GM12878 (cell line): ENCODE results near the gene RAF1. TPM values are rescaled to one million over a fixed set of nuclear protein-coding genes. Genes with fewer than 3 reads are reported as not detected.

Source experiments
- ATAC-seq: fragments of 200-7000 bp; cut with Tn5 transposase; 3 replicates; pipeline ENCODE4 v1.9.1; 2020; ENCODE audit warnings: mild to moderate bottlenecking, moderate library complexity
- BruUV-seq: library from RNA; stranded (reverse); fragments of 400-500 nt; replicated peaks from 2 replicates; lab custom pipeline; 2021; lab: Mats Ljungman, UMichigan
- CTCF ChIA-PET: fragments of 300-600 bp; sonication (Branson Sonifier 250); formaldehyde crosslinking; extraction: SDS; loops from one replicate; lab custom pipeline; 2021; ENCODE audit warnings: inconsistent platforms; lab: Yijun Ruan, JAX
- POLR2A ChIA-PET: fragments of 350-600 bp; formaldehyde crosslinking; extraction: SDS; loops from one replicate; lab custom pipeline; 2021; ENCODE audit warnings: inconsistent platforms; lab: Charles Lee
- RAD21 ChIA-PET: fragments of 300-600 bp; sonication (Branson Sonifier 250); formaldehyde crosslinking; loops from one replicate; lab custom pipeline; 2023; ENCODE audit warnings: antibody characterized with exemption; ENCODE audit not compliant: unreplicated experiment; lab: Charles Lee
- SMC1A ChIA-PET: fragments of 300-600 bp; sonication (Branson Sonifier 250); formaldehyde crosslinking; loops from one replicate; lab custom pipeline; 2023; ENCODE audit not compliant: unreplicated experiment, uncharacterized antibody; lab: Charles Lee
- DNase-seq: peaks from one replicate; pipeline ENCODE4 v3.0.0-alpha.2; 2011; ENCODE audit warnings: low read depth, low spot score
- FAIRE-seq: peaks from 3 replicates; lab custom pipeline; 2011; peaks lifted over from hg19 to GRCh38; lab: Jason Lieb, UNC
- H2AFZ ChIP-seq: 2 replicates; pipeline ENCODE4 v1.6.0; 2011; ENCODE audit warnings: low read depth, low read length, control low read depth; ENCODE audit not compliant: control insufficient read depth
- H3K27ac ChIP-seq: 2 replicates; pipeline ENCODE4 v1.5.1; 2011; ENCODE audit warnings: control low read depth; ENCODE audit not compliant: control insufficient read depth, insufficient read depth
- H3K27me3 ChIP-seq, 2 experiments: replicated peaks in 1 of 2; 2 replicates each; pipeline versions ENCODE4 v1.6.0 to v1.6.1; 2011; ENCODE audit warnings: low read length in 1 of 2; ENCODE audit not compliant: control insufficient read depth in 2 of 2, insufficient read depth in 2 of 2
- H3K36me3 ChIP-seq, 2 experiments: 2 replicates each; pipeline ENCODE4 v1.5.1; 2011; ENCODE audit warnings: low read length in 1 of 2; ENCODE audit not compliant: control insufficient read depth in 2 of 2, insufficient read depth in 2 of 2
- H3K4me1 ChIP-seq: 2 replicates; pipeline ENCODE4 v1.6.1; 2011; ENCODE audit warnings: mild to moderate bottlenecking, low read length, moderate library complexity, mixed read lengths; ENCODE audit not compliant: control insufficient read depth, insufficient read depth
- H3K4me2 ChIP-seq: 2 replicates; pipeline ENCODE4 v1.6.0; 2011; ENCODE audit warnings: control low read depth; ENCODE audit not compliant: control insufficient read depth, insufficient read depth
- H3K4me3 ChIP-seq: fragments of 200-600 bp; sonication (generic); 2 replicates; pipeline ENCODE4 v1.5.1; 2016
- H3K79me2 ChIP-seq: 2 replicates; pipeline ENCODE4 v1.6.0; 2011; ENCODE audit warnings: low read length; ENCODE audit not compliant: control insufficient read depth, insufficient read depth
- H3K9ac ChIP-seq: 2 replicates; pipeline ENCODE4 v1.8.0; 2011; ENCODE audit warnings: low read length, control low read depth, mixed read lengths; ENCODE audit not compliant: control insufficient read depth, insufficient read depth
- H3K9me3 ChIP-seq: replicated peaks from 3 replicates; pipeline ENCODE4 v1.5.1; 2011; ENCODE audit warnings: mild to moderate bottlenecking, low read length; ENCODE audit not compliant: control insufficient read depth, insufficient read depth
- H4K20me1 ChIP-seq: 2 replicates; pipeline ENCODE4 v1.6.0; 2011; ENCODE audit not compliant: control insufficient read depth, insufficient read depth
- BCL11A ChIP-seq: IDR thresholded peaks from 2 replicates; pipeline ENCODE4 v1.6.1; 2011; ENCODE audit warnings: low read depth, low read length
- BMI1 ChIP-seq: fragments of 450-650 bp; IDR thresholded peaks from 2 replicates; pipeline ENCODE4 v1.6.1; 2016; ENCODE audit warnings: mild to moderate bottlenecking, moderate library complexity, borderline replicate concordance
- FOS ChIP-seq: IDR thresholded peaks from 3 replicates; pipeline ENCODE4 v1.6.1; 2011; ENCODE audit warnings: borderline replicate concordance; ENCODE audit not compliant: insufficient read length; ENCODE audit errors: extremely low read depth
- FOXM1 ChIP-seq: IDR thresholded peaks from 2 replicates; pipeline ENCODE4 v1.6.1; 2012; ENCODE audit warnings: low read depth, mild to moderate bottlenecking, inconsistent platforms, low read length, moderate library complexity
- MYB ChIP-seq: fragments of 150-350 bp; IDR thresholded peaks from 2 replicates; pipeline ENCODE4 v1.6.1; 2014; ENCODE audit warnings: mild to moderate bottlenecking, low read depth, low read length, borderline replicate concordance
- NFXL1 ChIP-seq: fragments of 450-650 bp; IDR thresholded peaks from 2 replicates; pipeline ENCODE4 v1.6.1; 2017; ENCODE audit warnings: antibody characterized with exemption, mild to moderate bottlenecking, borderline replicate concordance
- RAD21 ChIP-seq: IDR thresholded peaks from 2 replicates; pipeline ENCODE4 v1.6.1; 2011; ENCODE audit warnings: mild to moderate bottlenecking, low read depth, low read length, moderate library complexity; ENCODE audit not compliant: insufficient read depth
- RELA ChIP-seq: fragments of 450-650 bp; IDR thresholded peaks from 2 replicates; pipeline ENCODE4 v1.8.0; 2014; ENCODE audit warnings: borderline replicate concordance; ENCODE audit not compliant: partially characterized antibody
- RFX5 ChIP-seq: IDR thresholded peaks from 2 replicates; pipeline ENCODE4 v1.6.1; 2011; ENCODE audit warnings: low read depth, low read length, improper control_type of control experiment
- ZBED1 ChIP-seq: IDR thresholded peaks from 2 replicates; pipeline ENCODE4 v1.6.1; 2016; ENCODE audit warnings: borderline replicate concordance
- ZNF274 ChIP-seq: IDR thresholded peaks from one replicate; pipeline ENCODE4 v1.8.0; 2011; ENCODE audit not compliant: insufficient read length, insufficient read depth
- ZSCAN29 ChIP-seq: fragments of 450-650 bp; IDR thresholded peaks from 2 replicates; pipeline ENCODE4 v1.6.1; 2017; ENCODE audit warnings: mild to moderate bottlenecking, moderate library complexity
- WGBS: methylation state at CpG from one replicate; pipeline ENCODE4 v1.1.6; 2016; ENCODE audit warnings: low lambda C conversion rate; ENCODE audit not compliant: insufficient replicate concordance, insufficient coverage; ENCODE audit errors: missing lambda C conversion rate; 5-methylcytosine and 5-hydroxymethylcytosine counted together
- in situ Hi-C: fragments of 300-500 bp; cut with MboI; formaldehyde crosslinking; loops from 9 replicates; pipeline ENCODE4 v1.14.3; 2018; ENCODE audit warnings: mixed read lengths
- intact Hi-C: fragments of 100-400 bp; cut with micrococcal nuclease; formaldehyde crosslinking; loops from one replicate; pipeline ENCODE4 v1.14.2; 2022; ENCODE audit not compliant: unreplicated experiment
- polyA plus RNA-seq, 11 experiments: library from polyadenylated mRNA; depleted of rRNA in 4 of 11; unstranded in 6 of 11; stranded (reverse) in 5 of 11; fragments of >200 nt; fragmentation: Nextera tagmentation in 4 of 11; fragmentation: Illumina TruSeq in 1 of 11; extraction: Ambion mirVana in 4 of 11; extraction: Trizol in 1 of 11; gene quantifications; 1 replicate in 1 of 11; 2 replicates in 10 of 11; pipeline versions ENCODE4 v1.2.1 to v1.2.3, GENCODE V29; 2011 to 2016; ENCODE audit warnings: inconsistent platforms in 2 of 11, missing spikeins in 2 of 11, low read depth in 1 of 11
- total RNA-seq, 4 experiments: library from RNA; depleted of rRNA in 3 of 4; stranded (reverse); fragments of >200 nt in 3 of 4; fragmentation: Illumina TruSeq in 1 of 4; extraction: Trizol in 1 of 4; gene quantifications; 2 replicates each; pipeline versions ENCODE4 v1.2.1 to v1.2.3, GENCODE V29; 2013 to 2021
- TF ChIP-seq, protein P1 (sequence below): fragments of 450-650 bp; conservative IDR thresholded peaks from 2 replicates; pipeline ENCODE4 v1.6.1; 2017; ENCODE audit warnings: mild to moderate bottlenecking, moderate library complexity
- TF ChIP-seq, protein P2 (sequence below): fragments of 450-650 bp; formaldehyde crosslinking; IDR thresholded peaks from 2 replicates; pipeline ENCODE4 v1.5.0; 2022; ENCODE audit warnings: mild to moderate bottlenecking, missing genetic modification characterization

Gene RAF1
- total and polyA plus RNA-seq, 10 of the 15 experiments (the other 5 are each of a cell fraction or from before 2014, with no cell fraction given), result 20.4 to 151 (median 77.8) TPM

DNA sequence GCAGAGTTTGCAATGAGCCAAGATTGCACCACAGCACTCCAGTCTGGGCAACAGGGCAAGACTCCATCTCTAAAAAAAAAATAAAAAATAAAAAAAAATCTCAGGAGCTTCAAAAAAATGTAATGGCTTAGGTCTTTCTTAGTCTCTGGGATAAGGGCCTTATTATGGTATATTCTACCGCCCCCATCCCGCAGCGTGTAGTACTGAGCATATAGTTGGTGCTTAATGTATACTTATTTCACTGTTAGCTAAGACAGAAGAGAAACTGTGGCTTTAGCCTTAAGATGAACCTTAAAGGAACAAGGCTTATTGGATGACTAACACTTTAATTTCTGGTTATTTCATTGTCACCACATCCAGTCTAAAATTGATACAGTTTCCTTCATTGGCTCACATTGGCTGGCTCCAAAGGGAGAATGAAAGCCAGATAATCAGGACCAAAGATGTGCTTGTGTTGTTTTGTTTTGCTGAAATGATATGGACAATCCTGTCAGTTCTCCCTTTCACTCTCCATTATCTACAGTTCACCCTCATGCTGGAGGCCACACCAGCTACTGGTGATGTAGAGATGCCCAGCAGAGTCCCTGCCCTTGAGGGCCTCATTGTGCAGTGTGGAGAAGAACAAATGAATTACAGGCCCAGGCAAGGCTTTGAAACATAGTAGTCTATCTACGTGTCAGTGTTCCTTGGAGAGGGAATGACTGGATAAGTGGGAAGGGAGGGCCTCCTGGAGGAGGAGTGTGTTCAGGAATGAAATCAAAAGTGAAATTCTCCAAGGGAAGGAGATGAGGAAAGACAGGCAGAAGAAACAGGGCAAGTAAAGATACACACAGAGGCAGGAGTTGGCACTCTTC, 17.4 kb upstream of the RAF1 start (continued):
- TF ChIP-seq, protein P1, sequence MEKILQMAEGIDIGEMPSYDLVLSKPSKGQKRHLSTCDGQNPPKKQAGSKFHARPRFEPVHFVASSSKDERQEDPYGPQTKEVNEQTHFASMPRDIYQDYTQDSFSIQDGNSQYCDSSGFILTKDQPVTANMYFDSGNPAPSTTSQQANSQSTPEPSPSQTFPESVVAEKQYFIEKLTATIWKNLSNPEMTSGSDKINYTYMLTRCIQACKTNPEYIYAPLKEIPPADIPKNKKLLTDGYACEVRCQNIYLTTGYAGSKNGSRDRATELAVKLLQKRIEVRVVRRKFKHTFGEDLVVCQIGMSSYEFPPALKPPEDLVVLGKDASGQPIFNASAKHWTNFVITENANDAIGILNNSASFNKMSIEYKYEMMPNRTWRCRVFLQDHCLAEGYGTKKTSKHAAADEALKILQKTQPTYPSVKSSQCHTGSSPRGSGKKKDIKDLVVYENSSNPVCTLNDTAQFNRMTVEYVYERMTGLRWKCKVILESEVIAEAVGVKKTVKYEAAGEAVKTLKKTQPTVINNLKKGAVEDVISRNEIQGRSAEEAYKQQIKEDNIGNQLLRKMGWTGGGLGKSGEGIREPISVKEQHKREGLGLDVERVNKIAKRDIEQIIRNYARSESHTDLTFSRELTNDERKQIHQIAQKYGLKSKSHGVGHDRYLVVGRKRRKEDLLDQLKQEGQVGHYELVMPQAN, result no peak
- TF ChIP-seq RFX5 (no peak), BMI1 (no peak), RELA (no peak)
- TF ChIP-seq, protein P2, sequence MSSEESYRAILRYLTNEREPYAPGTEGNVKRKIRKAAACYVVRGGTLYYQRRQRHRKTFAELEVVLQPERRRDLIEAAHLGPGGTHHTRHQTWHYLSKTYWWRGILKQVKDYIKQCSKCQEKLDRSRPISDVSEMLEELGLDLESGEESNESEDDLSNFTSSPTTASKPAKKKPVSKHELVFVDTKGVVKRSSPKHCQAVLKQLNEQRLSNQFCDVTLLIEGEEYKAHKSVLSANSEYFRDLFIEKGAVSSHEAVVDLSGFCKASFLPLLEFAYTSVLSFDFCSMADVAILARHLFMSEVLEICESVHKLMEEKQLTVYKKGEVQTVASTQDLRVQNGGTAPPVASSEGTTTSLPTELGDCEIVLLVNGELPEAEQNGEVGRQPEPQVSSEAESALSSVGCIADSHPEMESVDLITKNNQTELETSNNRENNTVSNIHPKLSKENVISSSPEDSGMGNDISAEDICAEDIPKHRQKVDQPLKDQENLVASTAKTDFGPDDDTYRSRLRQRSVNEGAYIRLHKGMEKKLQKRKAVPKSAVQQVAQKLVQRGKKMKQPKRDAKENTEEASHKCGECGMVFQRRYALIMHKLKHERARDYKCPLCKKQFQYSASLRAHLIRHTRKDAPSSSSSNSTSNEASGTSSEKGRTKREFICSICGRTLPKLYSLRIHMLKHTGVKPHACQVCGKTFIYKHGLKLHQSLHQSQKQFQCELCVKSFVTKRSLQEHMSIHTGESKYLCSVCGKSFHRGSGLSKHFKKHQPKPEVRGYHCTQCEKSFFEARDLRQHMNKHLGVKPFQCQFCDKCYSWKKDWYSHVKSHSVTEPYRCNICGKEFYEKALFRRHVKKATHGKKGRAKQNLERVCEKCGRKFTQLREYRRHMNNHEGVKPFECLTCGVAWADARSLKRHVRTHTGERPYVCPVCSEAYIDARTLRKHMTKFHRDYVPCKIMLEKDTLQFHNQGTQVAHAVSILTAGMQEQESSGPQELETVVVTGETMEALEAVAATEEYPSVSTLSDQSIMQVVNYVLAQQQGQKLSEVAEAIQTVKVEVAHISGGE (CRISPR knock-in tag), result no peak

DNA sequence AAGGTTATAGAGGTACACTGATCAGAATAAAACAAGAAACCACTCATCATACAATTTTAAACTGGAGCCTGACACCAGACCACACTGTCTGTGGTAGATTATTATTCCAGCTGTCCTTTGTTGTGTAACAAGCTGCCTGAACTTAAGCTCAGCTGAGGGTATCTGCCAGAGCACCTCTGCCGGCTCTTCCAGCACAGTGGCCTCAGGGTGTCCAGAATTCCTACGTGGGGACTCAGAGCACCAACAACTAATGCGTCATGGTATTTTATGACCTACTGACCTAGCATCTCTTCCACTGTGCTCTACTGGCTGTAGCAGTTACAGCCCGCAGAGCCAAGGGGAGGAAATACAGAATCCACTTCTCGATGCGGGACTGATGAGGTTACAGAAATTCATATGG, 15.6 kb upstream of the RAF1 start:
- intact Hi-C loops, result no loop called here
- Histone ChIP-seq H3K9ac (no peak overlapping the region), H3K9me3 (no peaks in the 10 kb centered on the region), H3K27ac (no peak overlapping the region), H2AFZ (no peak overlapping the region), H3K79me2 (no peaks in the 10 kb centered on the region), H3K4me3 (no peak overlapping the region), H3K27me3 (no peaks in the 10 kb centered on the region), H3K4me1 (peaks cover 3% of the 10 kb centered on the region), H3K36me3 (no peaks in the 10 kb centered on the region), H4K20me1 (no peaks in the 10 kb centered on the region), H3K4me2 (no peak overlapping the region)
- DNase-seq, result no peak
- no peak for ATAC-seq
- POLR2A ChIA-PET, result no interaction called here
- SMC1A ChIA-PET, result no interaction called here
- RAD21 ChIA-PET, result no interaction called here
- in situ Hi-C loops, result no loop called here
- no peak for FAIRE-seq
- CTCF ChIA-PET, result no interaction called here
- no TSS peak for BruUV-seq
- WGBS, result 96% methylated on average over 6 of the region's 6 CpGs
- no peak for TF ChIP-seq FOXM1
- TF ChIP-seq MYB, result no peak
- TF ChIP-seq ZBED1, result no peak
- no peak for TF ChIP-seq ZNF274
- TF ChIP-seq ZSCAN29, result no peak
- TF ChIP-seq NFXL1, result no peak
- no peak for TF ChIP-seq BCL11A
- no peak for TF ChIP-seq FOS
- no peak for TF ChIP-seq RAD21
